HFF-Myc (cell line): ENCODE results near the gene TLCD2.

Experiments used
- DNase-seq: peaks from one replicate; pipeline ENCODE4 v3.0.0-alpha.2; 2011; ENCODE audit warnings: low read depth; ENCODE audit errors: extremely low read depth
- H3K4me3 ChIP-seq: replicated peaks from 2 replicates; pipeline ENCODE4 v1.5.1; 2011; ENCODE audit warnings: low read depth, mild to moderate bottlenecking, control low read depth, low read length
- TF ChIP-seq, protein P1 (sequence below): IDR thresholded peaks from 2 replicates; pipeline ENCODE4 v1.5.1; 2012; ENCODE audit warnings: mild to moderate bottlenecking, low read depth, low read length, control low read depth; ENCODE audit errors: missing control alignments

Gene TLCD2, protein sequence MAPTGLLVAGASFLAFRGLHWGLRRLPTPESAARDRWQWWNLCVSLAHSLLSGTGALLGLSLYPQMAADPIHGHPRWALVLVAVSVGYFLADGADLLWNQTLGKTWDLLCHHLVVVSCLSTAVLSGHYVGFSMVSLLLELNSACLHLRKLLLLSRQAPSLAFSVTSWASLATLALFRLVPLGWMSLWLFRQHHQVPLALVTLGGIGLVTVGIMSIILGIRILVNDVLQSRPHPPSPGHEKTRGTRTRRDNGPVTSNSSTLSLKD

DNA sequence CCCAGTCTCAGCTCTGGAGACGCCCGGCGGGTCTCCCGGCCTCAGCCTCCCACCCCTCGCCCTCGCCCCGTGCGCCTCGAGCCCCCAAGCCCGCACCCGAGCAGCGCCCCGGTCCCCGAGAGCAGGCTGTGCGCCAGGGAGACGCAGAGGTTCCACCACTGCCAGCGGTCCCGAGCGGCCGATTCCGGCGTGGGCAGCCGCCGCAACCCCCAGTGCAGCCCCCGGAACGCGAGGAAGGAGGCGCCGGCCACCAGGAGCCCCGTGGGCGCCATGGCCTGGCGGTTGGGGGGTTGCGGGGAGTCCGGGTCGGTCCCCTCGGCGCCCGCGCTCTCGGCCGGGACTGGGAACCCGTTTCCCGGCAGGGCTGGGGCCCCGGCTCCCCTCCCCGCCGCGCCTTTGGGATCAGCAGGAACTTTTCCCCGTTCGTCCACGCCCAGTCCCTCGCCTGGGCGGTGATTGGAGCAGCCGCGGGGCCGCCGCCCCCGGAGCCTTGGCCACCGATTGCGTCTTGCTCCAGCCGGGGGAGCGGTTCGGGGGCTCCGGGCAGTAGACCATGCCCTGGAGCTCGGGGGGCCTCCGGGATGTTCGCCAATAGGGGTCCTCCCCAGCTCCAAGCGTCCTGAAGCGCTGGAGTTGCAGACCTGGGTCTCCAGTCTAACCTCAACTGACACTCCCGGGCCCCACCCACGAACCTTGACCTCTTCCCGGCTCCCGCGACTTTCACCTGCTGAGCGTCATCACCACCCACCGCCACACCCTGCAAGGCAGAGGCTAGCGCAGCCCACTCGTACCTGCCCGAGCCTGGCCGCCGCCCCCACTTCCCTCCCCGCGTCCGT lies at the start of gene TLCD2:
TLCD2 (minus strand) TSS at position 407 of the 836 bp plus-strand sequence; CDS start at position 272, 135 bp downstream.
- peak within 1 kb of the TSS; percentile 61 for H3K4me3 ChIP-seq
- DNase-seq: no peak
- TF ChIP-seq, protein P1, sequence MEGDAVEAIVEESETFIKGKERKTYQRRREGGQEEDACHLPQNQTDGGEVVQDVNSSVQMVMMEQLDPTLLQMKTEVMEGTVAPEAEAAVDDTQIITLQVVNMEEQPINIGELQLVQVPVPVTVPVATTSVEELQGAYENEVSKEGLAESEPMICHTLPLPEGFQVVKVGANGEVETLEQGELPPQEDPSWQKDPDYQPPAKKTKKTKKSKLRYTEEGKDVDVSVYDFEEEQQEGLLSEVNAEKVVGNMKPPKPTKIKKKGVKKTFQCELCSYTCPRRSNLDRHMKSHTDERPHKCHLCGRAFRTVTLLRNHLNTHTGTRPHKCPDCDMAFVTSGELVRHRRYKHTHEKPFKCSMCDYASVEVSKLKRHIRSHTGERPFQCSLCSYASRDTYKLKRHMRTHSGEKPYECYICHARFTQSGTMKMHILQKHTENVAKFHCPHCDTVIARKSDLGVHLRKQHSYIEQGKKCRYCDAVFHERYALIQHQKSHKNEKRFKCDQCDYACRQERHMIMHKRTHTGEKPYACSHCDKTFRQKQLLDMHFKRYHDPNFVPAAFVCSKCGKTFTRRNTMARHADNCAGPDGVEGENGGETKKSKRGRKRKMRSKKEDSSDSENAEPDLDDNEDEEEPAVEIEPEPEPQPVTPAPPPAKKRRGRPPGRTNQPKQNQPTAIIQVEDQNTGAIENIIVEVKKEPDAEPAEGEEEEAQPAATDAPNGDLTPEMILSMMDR: no peak

DNA sequence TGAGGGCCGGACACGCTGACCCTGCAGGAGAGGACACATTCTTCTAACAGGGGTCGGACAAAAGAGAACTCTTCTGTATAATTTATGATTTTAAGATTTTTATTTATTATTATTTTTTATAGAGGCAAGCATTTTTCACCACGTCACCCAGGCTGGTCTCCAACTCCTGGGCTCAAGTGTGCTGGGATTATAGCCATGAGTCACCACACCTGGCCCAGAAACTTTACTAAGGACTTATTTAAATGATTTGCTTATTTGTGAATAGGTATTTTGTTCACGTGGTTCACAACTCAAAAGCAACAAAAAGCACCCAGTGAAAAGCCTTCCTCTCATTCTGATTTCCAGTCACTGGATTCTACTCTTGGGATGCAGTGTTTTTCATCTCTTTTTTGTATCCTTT lies 49.4 kb upstream of the TLCD2 start:
- no peak for DNase-seq
- TF ChIP-seq, protein P1: no peak
- no peak overlapping the region for H3K4me3 ChIP-seq

DNA sequence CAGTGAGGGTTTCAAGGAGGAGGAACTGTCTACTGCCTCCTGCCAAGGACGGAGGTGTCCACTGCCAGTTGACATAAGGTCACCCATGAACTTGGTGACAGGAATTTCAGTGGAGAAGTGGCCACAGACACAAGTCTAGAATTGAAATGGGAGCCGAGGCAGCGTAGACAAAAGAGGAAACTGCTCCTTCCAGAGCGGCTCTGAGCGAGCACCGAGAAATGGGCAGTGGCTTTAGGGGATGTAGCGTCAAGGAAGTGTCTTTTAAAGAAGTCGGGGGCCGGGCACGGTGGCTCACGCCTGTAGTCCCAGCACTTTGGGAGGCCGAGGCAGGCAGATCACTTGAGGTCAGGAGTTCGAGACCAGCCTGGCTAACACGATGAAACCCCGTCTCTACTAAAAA lies 48.6 kb upstream of the TLCD2 start:
- DNase-seq: no peak
- TF ChIP-seq, protein P1: no peak
- no peak overlapping the region for H3K4me3 ChIP-seq

DNA sequence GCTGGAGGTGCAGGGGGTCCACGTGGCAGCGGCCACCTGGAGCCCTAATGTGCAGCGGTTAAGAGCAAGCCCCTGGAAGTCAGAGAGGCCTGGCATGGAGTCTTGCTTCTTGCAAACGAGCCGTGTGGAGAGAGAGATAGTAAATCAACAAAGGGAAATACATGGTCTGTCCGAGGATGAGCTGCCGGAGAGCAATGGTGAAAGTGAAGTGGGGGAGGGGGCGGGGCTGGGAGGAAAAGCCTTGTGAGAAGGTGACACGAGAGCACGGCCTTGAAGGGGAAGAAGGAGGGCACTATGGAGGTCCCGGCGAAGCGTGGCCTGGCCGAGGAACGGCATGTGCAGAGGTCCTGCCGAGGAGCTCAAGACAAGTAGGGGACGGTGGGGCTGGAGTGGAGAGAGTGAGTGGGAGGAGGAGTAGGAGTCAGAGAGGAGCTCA lies 45.7 kb upstream of the TLCD2 start:
- TF ChIP-seq, protein P1: no peak
- no peak overlapping the region for H3K4me3 ChIP-seq
- DNase-seq: no peak

DNA sequence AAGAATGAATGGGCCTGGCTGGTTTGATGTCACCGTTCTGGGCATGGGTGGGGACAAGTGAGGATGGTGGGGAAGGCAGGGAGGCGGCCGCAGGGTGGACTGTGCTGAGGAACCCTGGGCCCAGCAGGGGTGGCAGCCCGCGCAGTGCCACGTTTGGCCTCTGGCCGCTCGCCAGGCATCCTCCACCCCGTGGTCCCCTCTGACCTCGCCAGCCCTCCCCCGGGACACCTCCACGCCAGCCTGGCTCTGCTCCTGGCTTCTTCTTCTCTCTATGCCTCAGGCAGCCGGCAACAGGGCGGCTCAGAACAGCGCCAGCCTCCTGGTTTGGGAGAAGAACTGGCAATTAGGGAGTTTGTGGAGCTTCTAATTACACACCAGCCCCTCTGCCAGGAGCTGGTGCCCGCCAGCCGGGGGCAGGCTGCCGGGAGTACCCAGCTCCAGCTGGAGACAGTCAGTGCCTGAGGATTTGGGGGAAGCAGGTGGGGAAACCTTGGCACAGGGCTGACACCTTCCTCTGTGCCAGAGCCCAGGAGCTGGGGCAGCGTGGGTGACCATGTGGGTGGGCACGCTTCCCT lies 45.2 kb upstream of the TLCD2 start:
- TF ChIP-seq, protein P1: no peak
- H3K4me3 ChIP-seq: no peak overlapping the region
- DNase-seq: no peak

DNA sequence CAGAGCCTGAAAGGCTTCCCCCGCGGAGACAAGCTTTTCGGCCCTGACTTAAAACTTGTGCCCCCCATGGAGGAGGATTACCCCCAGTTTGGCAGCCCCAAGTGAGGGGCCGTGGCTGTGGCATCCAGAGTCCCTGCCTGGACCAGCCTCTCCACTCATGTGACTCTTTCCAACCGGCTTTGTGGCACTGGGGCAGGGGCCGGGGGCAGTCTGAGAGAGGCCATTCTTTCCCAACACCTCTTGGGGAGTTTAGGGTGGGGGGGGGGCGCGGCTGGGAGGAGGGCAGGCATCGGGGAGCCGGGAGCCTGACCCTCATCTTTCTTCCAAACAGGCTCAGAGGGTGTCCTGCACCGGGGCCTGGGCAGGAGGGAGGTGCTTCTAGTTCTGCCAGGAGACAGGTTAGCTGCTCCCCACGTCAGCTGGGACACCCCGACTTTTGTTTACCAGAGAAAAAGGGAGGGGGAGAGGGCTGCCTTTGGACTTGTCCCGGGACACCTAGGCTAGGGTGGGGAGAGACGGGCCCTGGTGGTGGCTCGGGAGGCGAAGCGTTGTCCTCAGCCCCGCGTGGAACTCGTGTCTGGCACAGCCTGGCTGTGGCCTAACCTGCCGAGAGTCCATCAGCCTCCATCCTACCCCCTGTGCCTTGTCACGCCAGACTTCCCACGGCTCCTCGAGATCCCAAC lies 44.4 kb upstream of the TLCD2 start:
- H3K4me3 ChIP-seq: no peak overlapping the region
- DNase-seq: no peak
- TF ChIP-seq, protein P1: no peak
